Measurements from ENCODE around the gene MRPL58. TPM values are rescaled to one million over a fixed set of nuclear protein-coding genes. Genes with fewer than 3 reads are reported as not detected.
"Not testable (repeated sequence)": the region's sequence is repeated elsewhere in the genome, so short reads cannot be mapped to it uniquely, and the experiment has no call there.

MRPL58 gene
- total RNA-seq, 2 experiments from 2014 or later: 53.6 to 62.4 TPM

DNA sequence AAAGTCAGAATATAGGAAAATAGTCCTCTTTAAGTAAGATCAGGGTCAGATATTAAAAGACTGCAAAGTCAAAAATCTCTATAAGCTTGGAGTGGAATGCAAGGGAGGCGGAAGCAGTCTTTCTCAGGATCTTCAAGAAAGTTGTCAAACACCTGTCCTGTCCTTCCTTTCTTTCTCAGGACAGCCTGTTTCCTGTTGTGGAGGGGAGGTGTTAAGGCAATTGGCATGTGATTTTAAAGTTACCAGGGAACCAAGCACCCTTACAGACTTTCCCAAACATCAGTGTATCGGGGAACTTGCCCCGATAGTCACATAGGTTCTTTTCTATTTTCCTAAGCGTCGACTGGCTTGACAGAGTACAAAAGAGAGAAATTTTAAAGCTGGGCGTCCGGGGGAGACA is 32.2 kb downstream of the MRPL58 start:
- no peaks in the 10 kb centered on the region for H3K27me3 Mint-ChIP-seq
- peaks cover 39% of the 10 kb centered on the region for H3K4me1 Mint-ChIP-seq (ENCODE audit: low read depth)
- DNase-seq (no peak), ATAC-seq (no peak)
- ChIA-PET POLR2A (no interaction called here), CTCF (interaction anchor here (1.3 kb wide), 1 partner anchor 65 kb away, joined by 3 read pairs; no protein-coding TSS in a partner anchor)
- TF ChIP-seq CTCF (IDR thresholded peaks at IDR 0.05): no peak
- peaks cover 15% of the 10 kb centered on the region for H3K36me3 Mint-ChIP-seq (ENCODE audit: low read depth)
- H3K9me3 Mint-ChIP-seq: no peaks in the 10 kb centered on the region
- H3K4me3 Mint-ChIP-seq: peak overlapping the region; percentile 34
- H3K27ac Mint-ChIP-seq: no peak overlapping the region
- intact Hi-C loops (cut with micrococcal nuclease): no loop called here

DNA sequence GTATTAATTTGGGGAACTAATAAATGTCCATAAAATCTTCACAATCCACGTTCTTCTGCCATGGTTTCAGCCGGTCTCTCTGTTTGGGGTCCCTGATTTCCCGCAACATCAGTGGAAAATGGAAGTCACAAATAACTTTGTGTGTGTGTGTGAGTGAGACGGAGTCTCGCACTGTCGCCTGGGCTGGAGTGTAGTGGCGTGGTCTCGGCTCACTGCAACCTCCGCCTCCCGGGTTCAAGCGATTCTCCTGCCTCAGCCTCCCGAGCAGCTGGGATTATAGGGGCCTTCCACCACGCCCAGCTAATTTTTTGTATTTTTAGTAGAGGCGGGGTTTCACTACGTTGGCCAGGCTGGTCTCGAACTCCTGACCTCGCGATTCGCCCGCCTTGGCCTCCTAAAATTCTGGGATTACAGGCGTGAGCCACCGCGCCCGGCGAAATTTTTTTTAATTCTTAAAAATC is 33.5 kb downstream of the MRPL58 start:
- CTCF ChIA-PET: interaction anchor here (0.5 to 1.2 kb wide), 4 partner anchors 34 to 184 kb away, joined by 3 to 4 read pairs (median 3); partner anchors contain the start of gene MRPL58
- intact Hi-C loops (cut with micrococcal nuclease); H3K9me3 Mint-ChIP-seq; H3K36me3 Mint-ChIP-seq (ENCODE audit: low read depth); DNase-seq; H3K27me3 Mint-ChIP-seq; ATAC-seq: not testable (repeated sequence)
- POLR2A ChIA-PET: interaction anchor here (0.6 to 2.1 kb wide), 4 partner anchors 11 to 99 kb away, joined by 3 to 14 read pairs (median 5); partner anchors contain the start of gene MRPL58
- Mint-ChIP-seq H3K4me1 (ENCODE audit: low read depth) (peaks cover 40% of the 10 kb centered on the region), H3K27ac (peak overlapping the region; percentile 92), H3K4me3 (peak overlapping the region; percentile 98)

- TF ChIP-seq CTCF (IDR thresholded peaks at IDR 0.05): no peak
- Mint-ChIP-seq H3K4me3 (peak within 1 kb of the TSS; percentile 98), H3K4me1 (ENCODE audit: low read depth) (peaks cover 40% of the 10 kb centered on the region), H3K27ac (peak within 1 kb of the TSS; percentile 92), H3K36me3 (ENCODE audit: low read depth) (peaks cover 7% of the 10 kb centered on the region), H3K27me3 (no peaks in the 10 kb centered on the region), H3K9me3 (no peaks in the 10 kb centered on the region)
- intact Hi-C loops (cut with micrococcal nuclease): no loop called here
- POLR2A ChIA-PET: interaction anchor here (0.6 to 2.1 kb wide), 7 partner anchors 8 to 99 kb away, joined by 3 to 14 read pairs (median 5); partner anchors contain the start of gene MRPL58
- peak; percentile 96 for DNase-seq
- ATAC-seq: peak; percentile 95
- CTCF ChIA-PET: interaction anchor here (0.5 to 1.2 kb wide), 4 partner anchors 35 to 184 kb away, joined by 3 to 4 read pairs (median 3); partner anchors contain the start of gene MRPL58
Measured at GRCh38 chr17:75046407-75047289, 34.2 kb downstream of the MRPL58 start, which contains the start of the genes ATP5PD and KCTD2. Gene ATP5PD, minus strand, starts transcription at chr17:75046969. Its CDS starts 4,319 bp downstream, at chr17:75042650. Gene KCTD2, plus strand, starts transcription at chr17:75047225. Its CDS starts 26 bp downstream, at chr17:75047251.

GRCh38 chr17:75047398-75048098 is 35.1 kb downstream of the MRPL58 start:
- ATAC-seq (no peak), DNase-seq (peak; percentile 54)
- intact Hi-C loops (cut with micrococcal nuclease): no loop called here
- Mint-ChIP-seq H3K27me3 (no peaks in the 10 kb centered on the region), H3K9me3 (no peaks in the 10 kb centered on the region), H3K36me3 (ENCODE audit: low read depth) (peaks cover 6% of the 10 kb centered on the region), H3K27ac (peak overlapping the region; percentile 90), H3K4me1 (ENCODE audit: low read depth) (peaks cover 40% of the 10 kb centered on the region), H3K4me3 (peak overlapping the region; percentile 98)
- TF ChIP-seq CTCF (IDR thresholded peaks at IDR 0.05): no peak
- CTCF ChIA-PET: interaction anchor here (1.3 to 2.0 kb wide), 2 partner anchors 12 to 67 kb away, joined by 5 to 10 read pairs; no protein-coding TSS in a partner anchor
- POLR2A ChIA-PET: interaction anchor here (1.0 to 2.1 kb wide), 8 partner anchors 9 to 98 kb away, joined by 3 to 14 read pairs (median 4); partner anchors contain the start of gene ARMC7

Data from activated CD8-positive, alpha-beta T cell treated with anti-CD3 and anti-CD28 coated beads for 36 hours (primary cell).